Adipose tissue (tissue), 3 donors: ENCODE data around the gene INS. TPM values are rescaled to one million over a fixed set of nuclear protein-coding genes. Genes with fewer than 3 reads are reported as not detected.

ENCODE experiments used
- H3K27ac ChIP-seq: one replicate; pipeline ENCODE4 v1.5.1; 2013; ENCODE audit warnings: low read depth, low read length
- whole genome bisulfite sequencing, 3 donors: extraction: QIAGEN DNeasy Blood & Tissue Kit; methylation state at CpG; one replicate each; pipeline ENCODE4 v1.1.7; 2013; 5-methylcytosine and 5-hydroxymethylcytosine counted together
- polyA plus RNA-seq, 3 donors: library from polyadenylated mRNA; stranded (reverse); fragments of 200-250 nt; gene quantifications; one replicate each; pipeline ENCODE4 v1.2.3, GENCODE V29; 2013
- donor health status: healthy with polysubstance abuse.
- donor health status: Bipolar disorder and iron deficiency.
- donor health status: healthy.

Gene INS
- 1,000 to 10,000 TPM in 1 of 3 donors, 1 to 10 TPM in 2; 1.8 to 8,847 (median 2.5) TPM for polyA plus RNA-seq

- WGBS, 3 donors = 52 to 90% (median 80%) methylated on average over 11 to 13 of the region's 13 CpGs
- no peak within 1 kb of the TSS for H3K27ac ChIP-seq
These were observed at the start of gene INS for GRCh38 chr11:2160736-2161259. INS (minus strand) TSS chr11:2161209; CDS start chr11:2160971, 238 bp downstream.

GRCh38 chr11:2210366-2211112 is 49.5 kb upstream of the INS start:
- 58 to 86% (median 81%) methylated on average over 16 of the region's 16 CpGs for WGBS, 3 donors
- no peak overlapping the region for H3K27ac ChIP-seq

- 78 to 88% (median 87%) methylated on average over 11 to 12 of the region's 12 CpGs for WGBS, 3 donors
- H3K27ac ChIP-seq = no peak overlapping the region
These were observed 48.9 kb upstream of the INS start for GRCh38 chr11:2209900-2210321.

- WGBS, 3 donors = 86 to 88% (median 87%) methylated on average over 9 to 11 of the region's 11 CpGs
- H3K27ac ChIP-seq = no peak overlapping the region
These were observed 48.4 kb upstream of the INS start for GRCh38 chr11:2209370-2209801.

GRCh38 chr11:2208691-2209369 is 47.8 kb upstream of the INS start:
- 53 to 85% (median 80%) methylated on average over 22 to 24 of the region's 24 CpGs for WGBS, 3 donors

GRCh38 chr11:2207773-2208621 is 47.0 kb upstream of the INS start:
- 74 to 77% (median 74%) methylated on average over 24 of the region's 24 CpGs for WGBS, 3 donors
- no peak overlapping the region for H3K27ac ChIP-seq

More at GRCh38 chr11:2208691-2209369, 47.8 kb upstream of the INS start:
- no peak overlapping the region for H3K27ac ChIP-seq

- 88 to 92% (median 89%) methylated on average over 11 of the region's 11 CpGs for WGBS, 3 donors
- no peak overlapping the region for H3K27ac ChIP-seq
These were observed 46.2 kb upstream of the INS start for GRCh38 chr11:2207212-2207611.

- WGBS, 3 donors = 71 to 84% (median 82%) methylated on average over 12 of the region's 12 CpGs
These were observed 45.1 kb upstream of the INS start for GRCh38 chr11:2205981-2206690.

GRCh38 chr11:2205214-2205720 is 44.3 kb upstream of the INS start:
- 63 to 91% (median 84%) methylated on average over 1 of the region's 1 CpG for WGBS, 3 donors
- H3K27ac ChIP-seq = no peak overlapping the region

More at GRCh38 chr11:2205981-2206690, 45.1 kb upstream of the INS start:
- H3K27ac ChIP-seq = no peak overlapping the region

GRCh38 chr11:2204361-2205213 is 43.6 kb upstream of the INS start:
- WGBS, 3 donors = 79 to 84% (median 83%) methylated on average over 21 of the region's 21 CpGs

GRCh38 chr11:2203440-2204259 is 42.6 kb upstream of the INS start:
- no peak overlapping the region for H3K27ac ChIP-seq
- WGBS, 3 donors = 86 to 89% (median 87%) methylated on average over 22 to 23 of the region's 23 CpGs

More at GRCh38 chr11:2204361-2205213, 43.6 kb upstream of the INS start:
- no peak overlapping the region for H3K27ac ChIP-seq

- WGBS, 3 donors = 79 to 87% (median 81%) methylated on average over 9 to 10 of the region's 10 CpGs
- no peak overlapping the region for H3K27ac ChIP-seq
These were observed 42.0 kb upstream of the INS start for GRCh38 chr11:2202900-2203439.

GRCh38 chr11:2202071-2202899 is 41.3 kb upstream of the INS start:
- 49 to 63% (median 62%) methylated on average over 26 to 29 of the region's 29 CpGs for WGBS, 3 donors
- H3K27ac ChIP-seq = no peak overlapping the region

GRCh38 chr11:2201542-2201941 is 40.5 kb upstream of the INS start:
- WGBS, 3 donors = 71 to 74% (median 72%) methylated on average over 2 of the region's 2 CpGs
- no peak overlapping the region for H3K27ac ChIP-seq

- WGBS, 3 donors = 86 to 95% (median 91%) methylated on average over 1 of the region's 1 CpG
- H3K27ac ChIP-seq = no peak overlapping the region
These were observed 40.0 kb upstream of the INS start for GRCh38 chr11:2200957-2201519.
